Keratinocyte (primary cell): ENCODE data around the gene TBL1XR1. TPM values are rescaled to one million over a fixed set of nuclear protein-coding genes. Genes with fewer than 3 reads are reported as not detected.

Experiments used
- DNase-seq: peaks from one replicate; pipeline ENCODE4 v3.0.0-alpha.2; 2011; ENCODE audit warnings: low read depth, missing footprints, low spot score
- FAIRE-seq: peaks from 2 replicates; lab custom pipeline; 2011; peaks lifted over from hg19 to GRCh38; lab: Jason Lieb, UNC
- H2AFZ ChIP-seq: 2 replicates; pipeline ENCODE4 v1.6.0; 2012; ENCODE audit warnings: low read length, control low read depth, inconsistent platforms; ENCODE audit not compliant: control insufficient read depth
- H3K27ac ChIP-seq: 2 replicates; pipeline ENCODE4 v1.5.1; 2011; ENCODE audit warnings: low read length; ENCODE audit not compliant: control insufficient read depth, insufficient read depth
- H3K27me3 ChIP-seq: 3 replicates; pipeline ENCODE4 v1.6.0; 2011; ENCODE audit warnings: low read length; ENCODE audit not compliant: control insufficient read depth, insufficient read depth; ENCODE audit errors: extremely low read depth
- H3K36me3 ChIP-seq, 2 experiments: 2 replicates in 1 of 2; 3 replicates in 1 of 2; pipeline ENCODE4 v1.5.1; 2011; ENCODE audit warnings: low read length in 2 of 2, mild to moderate bottlenecking in 1 of 2; ENCODE audit not compliant: control insufficient read depth in 2 of 2, insufficient read depth in 2 of 2; ENCODE audit errors: extremely low read depth in 1 of 2
- H3K4me1 ChIP-seq: 3 replicates; pipeline ENCODE4 v1.5.1; 2011; ENCODE audit warnings: low read length; ENCODE audit not compliant: control insufficient read depth, insufficient read depth; ENCODE audit errors: extremely low read depth
- H3K4me2 ChIP-seq: 3 replicates; pipeline ENCODE4 v1.6.0; 2011; ENCODE audit warnings: low read depth, low read length; ENCODE audit not compliant: control insufficient read depth, insufficient read depth; ENCODE audit errors: extremely low read depth
- H3K4me3 ChIP-seq, 3 experiments: fragments of 200-600 bp in 1 of 3; sonication (generic) in 1 of 3; 2 replicates in 2 of 3; 3 replicates in 1 of 3; pipeline ENCODE4 v1.5.1; 2011 to 2016; ENCODE audit warnings: low read length in 3 of 3, mild to moderate bottlenecking in 3 of 3, control low read depth in 2 of 3, inconsistent platforms in 1 of 3, low read depth in 1 of 3, mixed read lengths in 1 of 3, mixed run types in 1 of 3, moderate library complexity in 1 of 3; ENCODE audit not compliant: control insufficient read depth in 2 of 3, insufficient read depth in 2 of 3; ENCODE audit errors: extremely low read depth in 1 of 3
- H3K79me2 ChIP-seq: 2 replicates; pipeline ENCODE4 v1.6.0; 2012; ENCODE audit warnings: low read length; ENCODE audit not compliant: control insufficient read depth, insufficient read depth
- H3K9ac ChIP-seq: 3 replicates; pipeline ENCODE4 v1.6.0; 2011; ENCODE audit warnings: low read length; ENCODE audit not compliant: control insufficient read depth, insufficient read depth; ENCODE audit errors: extremely low read depth
- H3K9me1 ChIP-seq: 3 replicates; pipeline ENCODE4 v1.6.0; 2011; ENCODE audit warnings: low read length; ENCODE audit not compliant: control insufficient read depth, insufficient read depth; ENCODE audit errors: extremely low read depth
- H3K9me3 ChIP-seq: 2 replicates; pipeline ENCODE4 v1.5.1; 2012; ENCODE audit warnings: low read depth, low read length; ENCODE audit not compliant: control insufficient read depth
- H4K20me1 ChIP-seq: 3 replicates; pipeline ENCODE4 v1.6.0; 2011; ENCODE audit warnings: low read length; ENCODE audit not compliant: control insufficient read depth, insufficient read depth; ENCODE audit errors: extremely low read depth
- EZH2 ChIP-seq: IDR thresholded peaks from one replicate; pipeline ENCODE4 v1.6.1; 2012; ENCODE audit warnings: inconsistent platforms, mild to moderate bottlenecking, low read length, moderate library complexity
- dilution Hi-C: fragments of 300-500 bp; cut with MboI; formaldehyde crosslinking; loops from one replicate; pipeline ENCODE4 v1.7.0; 2020; ENCODE audit warnings: low sequenced_read_pairs; ENCODE audit not compliant: extremely low pct_ligation_motif_present
- polyA plus RNA-seq, 5 experiments: library from polyadenylated mRNA; depleted of rRNA in 3 of 5; stranded (reverse) in 3 of 5; stranded (forward) in 1 of 5; unstranded in 1 of 5; fragments of >200 nt; gene quantifications; 1 replicate in 1 of 5; 2 replicates in 3 of 5; 3 replicates in 1 of 5; pipeline versions ENCODE4 v1.2.1 to v1.2.3, GENCODE V29; 2011 to 2012; ENCODE audit warnings: missing spikeins in 2 of 5, low read depth in 1 of 5, low replicate concordance in 1 of 5
- TF ChIP-seq, protein P1 (sequence below), 3 experiments: IDR thresholded peaks in 1 of 3; conservative IDR thresholded peaks in 1 of 3; optimal IDR thresholded peaks in 1 of 3; 2 replicates in 2 of 3; 3 replicates in 1 of 3; pipeline versions ENCODE3 to v1.5.1; 2011; ENCODE audit warnings: low read length in 3 of 3, mild to moderate bottlenecking in 3 of 3, moderate library complexity in 2 of 3, control low read depth in 1 of 3, inconsistent platforms in 1 of 3; ENCODE audit not compliant: insufficient read depth in 2 of 3; ENCODE audit errors: extremely low read depth in 1 of 3

The TBL1XR1 gene
- polyA plus RNA-seq, 1 donor (not counting 4 experiments of a cell fraction or from before 2014, with no cell fraction given), result 169 TPM

DNA sequence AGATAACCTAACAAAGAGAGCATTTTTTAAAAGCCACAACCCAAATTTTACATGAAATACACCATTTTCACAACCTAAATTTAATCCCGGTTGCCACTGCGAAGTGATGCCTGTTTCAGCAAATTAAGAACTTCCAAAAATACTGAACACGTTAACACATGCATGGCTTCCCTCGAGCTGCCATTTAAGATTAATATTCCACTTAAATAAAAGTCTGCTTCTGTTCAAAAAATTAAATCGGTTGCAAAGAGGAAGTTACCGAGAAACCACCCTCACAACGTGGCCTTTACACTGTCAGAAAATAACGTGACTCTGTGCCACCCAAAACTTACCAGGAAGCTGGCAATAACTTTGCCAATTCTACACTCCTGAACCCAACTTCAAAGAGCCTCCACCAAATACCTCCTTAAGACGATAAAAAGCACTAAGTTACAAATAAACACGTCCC is 1.2 kb downstream of the TBL1XR1 start:
- peak; percentile 69 for FAIRE-seq
- peaks cover 32% of the 10 kb centered on the region for H3K4me1 ChIP-seq
- peak overlapping the region; percentile 87 for H3K4me2 ChIP-seq
- no peak overlapping the region for H2AFZ ChIP-seq
- H3K36me3 ChIP-seq, result no peaks in the 10 kb centered on the region
- no peaks in the 10 kb centered on the region for H4K20me1 ChIP-seq
- H3K9me3 ChIP-seq, result no peaks in the 10 kb centered on the region
- H3K9ac ChIP-seq, result peak overlapping the region; percentile 99
- no peaks in the 10 kb centered on the region for H3K27me3 ChIP-seq
- no peaks in the 10 kb centered on the region for H3K9me1 ChIP-seq
- peak overlapping the region; percentile 88 to 99 (median 92) for H3K4me3 ChIP-seq
- peaks cover 56% of the 10 kb centered on the region for H3K79me2 ChIP-seq
- dilution Hi-C loops, result no loop called here
- TF ChIP-seq, protein P1, sequence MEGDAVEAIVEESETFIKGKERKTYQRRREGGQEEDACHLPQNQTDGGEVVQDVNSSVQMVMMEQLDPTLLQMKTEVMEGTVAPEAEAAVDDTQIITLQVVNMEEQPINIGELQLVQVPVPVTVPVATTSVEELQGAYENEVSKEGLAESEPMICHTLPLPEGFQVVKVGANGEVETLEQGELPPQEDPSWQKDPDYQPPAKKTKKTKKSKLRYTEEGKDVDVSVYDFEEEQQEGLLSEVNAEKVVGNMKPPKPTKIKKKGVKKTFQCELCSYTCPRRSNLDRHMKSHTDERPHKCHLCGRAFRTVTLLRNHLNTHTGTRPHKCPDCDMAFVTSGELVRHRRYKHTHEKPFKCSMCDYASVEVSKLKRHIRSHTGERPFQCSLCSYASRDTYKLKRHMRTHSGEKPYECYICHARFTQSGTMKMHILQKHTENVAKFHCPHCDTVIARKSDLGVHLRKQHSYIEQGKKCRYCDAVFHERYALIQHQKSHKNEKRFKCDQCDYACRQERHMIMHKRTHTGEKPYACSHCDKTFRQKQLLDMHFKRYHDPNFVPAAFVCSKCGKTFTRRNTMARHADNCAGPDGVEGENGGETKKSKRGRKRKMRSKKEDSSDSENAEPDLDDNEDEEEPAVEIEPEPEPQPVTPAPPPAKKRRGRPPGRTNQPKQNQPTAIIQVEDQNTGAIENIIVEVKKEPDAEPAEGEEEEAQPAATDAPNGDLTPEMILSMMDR (optimal IDR thresholded peaks at IDR 0.05 in 1 of 3, IDR thresholded peaks at IDR 0.05 in 1 of 3, conservative IDR thresholded peaks at IDR 0.05 in 1 of 3; ENCODE audit: extremely low read depth in 1 of 3, insufficient read depth in 2 of 3, low read length in 3 of 3), result no peak
- no peak for TF ChIP-seq EZH2
- H3K27ac ChIP-seq, result peak overlapping the region; percentile 98
- no peak for DNase-seq

DNA sequence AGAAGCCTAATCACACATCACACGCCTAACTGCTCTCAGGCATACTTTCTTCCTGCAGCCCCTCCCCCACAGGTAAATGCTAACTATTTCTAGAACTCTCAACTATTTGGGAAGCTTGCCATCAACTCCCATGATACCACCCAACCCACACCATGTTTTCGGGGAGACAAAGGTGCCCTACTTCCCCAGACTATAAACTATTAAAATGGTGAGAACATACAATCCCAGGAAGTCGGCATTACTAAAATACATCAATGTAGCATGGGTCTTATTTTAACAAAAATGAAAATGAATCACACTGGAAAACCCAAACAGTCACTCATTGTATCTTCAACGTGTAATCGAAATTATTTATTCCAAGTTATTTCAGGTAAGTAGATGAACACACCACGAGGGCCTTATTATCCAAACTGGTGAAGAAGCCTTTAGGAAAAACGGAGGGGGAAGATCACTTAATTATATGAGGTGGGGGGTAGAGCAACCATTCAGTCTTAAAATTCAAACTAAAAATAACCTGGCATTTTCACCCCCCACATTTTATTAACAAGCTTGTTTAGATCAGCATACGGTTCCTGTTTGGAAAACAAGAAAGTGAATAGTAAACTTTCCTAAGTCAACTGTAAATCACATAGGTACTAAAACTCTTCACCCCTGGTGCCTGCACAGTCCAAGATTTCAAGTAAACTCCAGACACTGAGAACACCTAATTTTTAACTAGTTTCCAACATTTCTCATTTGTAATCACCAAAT is 1.9 kb downstream of the TBL1XR1 start:
- H3K27me3 ChIP-seq, result no peaks in the 10 kb centered on the region
- peak overlapping the region; percentile 87 for H3K4me2 ChIP-seq
- FAIRE-seq, result peak; percentile 76
- no peak for TF ChIP-seq EZH2
- TF ChIP-seq, protein P1 (optimal IDR thresholded peaks at IDR 0.05 in 1 of 3, IDR thresholded peaks at IDR 0.05 in 1 of 3, conservative IDR thresholded peaks at IDR 0.05 in 1 of 3; ENCODE audit: extremely low read depth in 1 of 3, insufficient read depth in 2 of 3, low read length in 3 of 3), result no peak
- peak overlapping the region; percentile 99 for H3K9ac ChIP-seq
- H4K20me1 ChIP-seq, result no peaks in the 10 kb centered on the region
- H3K79me2 ChIP-seq, result peaks cover 62% of the 10 kb centered on the region
- dilution Hi-C loops, result no loop called here
- no peaks in the 10 kb centered on the region for H3K9me1 ChIP-seq
- H3K9me3 ChIP-seq, result no peaks in the 10 kb centered on the region
- H3K36me3 ChIP-seq, result no peaks in the 10 kb centered on the region
- H3K4me3 ChIP-seq, result peak overlapping the region; percentile 88 to 99 (median 92)
- peak overlapping the region; percentile 98 for H3K27ac ChIP-seq
- H2AFZ ChIP-seq, result no peak overlapping the region
- DNase-seq, result no peak
- peaks cover 34% of the 10 kb centered on the region for H3K4me1 ChIP-seq
